Endothelial cell of umbilical vein (primary cell): ENCODE results near the gene CYP1B1. TPM values are rescaled to one million over a fixed set of nuclear protein-coding genes. Genes with fewer than 3 reads are reported as not detected.
"Not testable (repeated sequence)": the region's sequence is repeated elsewhere in the genome, so short reads cannot be mapped to it uniquely, and the experiment has no call there.

Experiments
- BruUV-seq: library from RNA; stranded (reverse); fragments of 400-500 nt; replicated peaks from 2 replicates; lab custom pipeline; 2021; lab: Mats Ljungman, UMichigan
- CTCF ChIA-PET: fragments of 300-600, 350-600 bp; sonication (Branson Sonifier 250); formaldehyde crosslinking; loops from one replicate; lab custom pipeline; 2021; ENCODE audit warnings: antibody characterized with exemption, inconsistent platforms; lab: Charles Lee
- POLR2A ChIA-PET: fragments of 300-600, 350-600 bp; sonication (Branson Sonifier 250); formaldehyde crosslinking; loops from one replicate; lab custom pipeline; 2021; ENCODE audit warnings: antibody characterized with exemption, inconsistent platforms; lab: Charles Lee
- DNase-seq: peaks from one replicate; pipeline ENCODE4 v3.0.0-alpha.2; 2011; ENCODE audit warnings: low read depth, low spot score
- FAIRE-seq: peaks from 2 replicates; lab custom pipeline; 2011; peaks lifted over from hg19 to GRCh38; lab: Jason Lieb, UNC
- H2AFZ ChIP-seq: 2 replicates; pipeline ENCODE4 v1.6.0; 2012; ENCODE audit warnings: low read depth, low read length, control low read depth, inconsistent platforms
- H3K27ac ChIP-seq: 2 replicates; pipeline ENCODE4 v1.5.1; 2011; ENCODE audit warnings: low read depth, mild to moderate bottlenecking, control low read depth, low read length, moderate library complexity; ENCODE audit not compliant: insufficient read depth
- H3K27me3 ChIP-seq, 2 experiments: 2 replicates each; pipeline versions ENCODE4 v1.6.0 to v1.6.1; 2011; ENCODE audit warnings: low read length in 2 of 2, mixed read lengths in 1 of 2; ENCODE audit not compliant: control insufficient read depth in 2 of 2, insufficient read depth in 2 of 2
- H3K36me3 ChIP-seq, 2 experiments: 2 replicates in 1 of 2; 3 replicates in 1 of 2; pipeline ENCODE4 v1.5.1; 2011; ENCODE audit warnings: low read length in 2 of 2, mild to moderate bottlenecking in 1 of 2, moderate library complexity in 1 of 2; ENCODE audit not compliant: control insufficient read depth in 2 of 2, insufficient read depth in 2 of 2; ENCODE audit errors: extremely low read depth in 1 of 2
- H3K4me1 ChIP-seq: 3 replicates; pipeline ENCODE4 v1.5.1; 2011; ENCODE audit warnings: mild to moderate bottlenecking, low read length; ENCODE audit not compliant: control insufficient read depth, insufficient read depth; ENCODE audit errors: extremely low read depth
- H3K4me2 ChIP-seq: 2 replicates; pipeline ENCODE4 v1.6.1; 2011; ENCODE audit warnings: low read length, control low read depth, mixed read lengths; ENCODE audit not compliant: insufficient read depth
- H3K4me3 ChIP-seq, 3 experiments: fragments of 200-600 bp in 1 of 3; sonication (generic), shearing (Covaris generic) in 1 of 3; replicated peaks in 1 of 3; 2 replicates each; pipeline ENCODE4 v1.5.1; 2011 to 2016; ENCODE audit warnings: control low read depth in 3 of 3, low read length in 3 of 3, mild to moderate bottlenecking in 2 of 3, inconsistent platforms in 1 of 3, low read depth in 1 of 3, moderate library complexity in 1 of 3; ENCODE audit not compliant: insufficient read depth in 1 of 3
- H3K79me2 ChIP-seq: 2 replicates; pipeline ENCODE4 v1.6.0; 2012; ENCODE audit warnings: low read length, inconsistent platforms; ENCODE audit not compliant: control insufficient read depth, insufficient read depth
- H3K9ac ChIP-seq: replicated peaks from 2 replicates; pipeline ENCODE3; 2011; ENCODE audit warnings: low read length, control low read depth; ENCODE audit not compliant: insufficient read depth; ENCODE audit errors: extremely low read depth
- H3K9me1 ChIP-seq: replicated peaks from 3 replicates; pipeline ENCODE4 v1.6.0; 2011; ENCODE audit warnings: mild to moderate bottlenecking, low read length; ENCODE audit not compliant: control insufficient read depth, insufficient read depth; ENCODE audit errors: extremely low read depth
- H3K9me3 ChIP-seq: replicated peaks from 2 replicates; pipeline ENCODE4 v1.5.1; 2012; ENCODE audit warnings: low read length, inconsistent platforms; ENCODE audit not compliant: control insufficient read depth, insufficient read depth
- H4K20me1 ChIP-seq: replicated peaks from 2 replicates; pipeline ENCODE3; 2011; ENCODE audit warnings: mild to moderate bottlenecking, low read length; ENCODE audit not compliant: control insufficient read depth, insufficient read depth; ENCODE audit errors: extremely low read depth
- CTCF ChIP-seq, 2 donors: IDR thresholded peaks; 1 replicate in 1 of 2; 2 replicates in 1 of 2; pipeline ENCODE4 v1.5.1; 2011; ENCODE audit warnings: low read length in 2 of 2, mild to moderate bottlenecking in 2 of 2, moderate library complexity in 2 of 2, control low read depth in 1 of 2, inconsistent platforms in 1 of 2, low read depth in 1 of 2; ENCODE audit not compliant: insufficient read depth in 1 of 2; ENCODE audit errors: extremely low read depth in 1 of 2
- EZH2 ChIP-seq: IDR thresholded peaks from 2 replicates; pipeline ENCODE4 v1.6.1; 2012; ENCODE audit warnings: borderline replicate concordance, low read depth, mild to moderate bottlenecking, moderate library complexity, low read length, inconsistent platforms; ENCODE audit not compliant: severe bottlenecking
- FOS ChIP-seq: IDR thresholded peaks from 2 replicates; pipeline ENCODE4 v1.6.1; 2011; ENCODE audit warnings: mild to moderate bottlenecking, low read length, moderate library complexity, borderline replicate concordance; ENCODE audit not compliant: insufficient read depth
- GATA2 ChIP-seq: IDR thresholded peaks from 2 replicates; pipeline ENCODE4 v1.7.0; 2011; ENCODE audit warnings: low read depth, mild to moderate bottlenecking, moderate library complexity, mixed read lengths, low read length; ENCODE audit not compliant: insufficient read length, insufficient read depth
- JUN ChIP-seq: IDR thresholded peaks from 2 replicates; pipeline ENCODE4 v1.6.1; 2011; ENCODE audit warnings: borderline replicate concordance, low read depth; ENCODE audit not compliant: insufficient read length, insufficient read depth
- MYC ChIP-seq: IDR thresholded peaks from one replicate; pipeline ENCODE4 v1.6.1; 2011; ENCODE audit warnings: mild to moderate bottlenecking, low read depth, low read length
- POLR2A ChIP-seq: IDR thresholded peaks from 2 replicates; pipeline ENCODE4 v1.6.1; 2012; ENCODE audit warnings: low read depth, mild to moderate bottlenecking, control low read depth, low read length
- POLR2AphosphoS5 ChIP-seq: IDR thresholded peaks from 2 replicates; pipeline ENCODE4 v1.6.1; 2012; ENCODE audit warnings: low read depth, mild to moderate bottlenecking, control low read depth, low read length, moderate library complexity; ENCODE audit not compliant: insufficient read depth
- dilution Hi-C: fragments of 300-500 bp; cut with MboI; formaldehyde crosslinking; loops from one replicate; pipeline ENCODE4 v1.15.0; 2019; ENCODE audit warnings: low sequenced_read_pairs; ENCODE audit not compliant: extremely low pct_ligation_motif_present
- intact Hi-C: fragments of 100-400 bp; cut with micrococcal nuclease; formaldehyde crosslinking; loops from one replicate; pipeline ENCODE4 v1.10.0; 2022
- polyA plus RNA-seq, 4 experiments: library from polyadenylated mRNA; depleted of rRNA in 3 of 4; stranded (reverse) in 3 of 4; unstranded in 1 of 4; fragments of >200 nt; gene quantifications; 2 replicates each; pipeline versions ENCODE4 v1.2.1 to v1.2.3, GENCODE V29; 2011 to 2012; ENCODE audit warnings: missing spikeins in 1 of 4
- total RNA-seq: library from RNA; stranded (reverse); gene quantifications from 2 replicates; pipeline ENCODE4 v1.2.3, GENCODE V29; 2021
- TF ChIP-seq, protein P1 (sequence below): IDR thresholded peaks from 2 replicates; pipeline ENCODE4 v1.6.1; 2011; ENCODE audit not compliant: insufficient read depth, insufficient read length

CYP1B1 gene
- total and polyA plus RNA-seq, 2 donors (not counting 3 experiments of a cell fraction or from before 2014, with no cell fraction given) = 0.01 TPM; not detected in 1

DNA sequence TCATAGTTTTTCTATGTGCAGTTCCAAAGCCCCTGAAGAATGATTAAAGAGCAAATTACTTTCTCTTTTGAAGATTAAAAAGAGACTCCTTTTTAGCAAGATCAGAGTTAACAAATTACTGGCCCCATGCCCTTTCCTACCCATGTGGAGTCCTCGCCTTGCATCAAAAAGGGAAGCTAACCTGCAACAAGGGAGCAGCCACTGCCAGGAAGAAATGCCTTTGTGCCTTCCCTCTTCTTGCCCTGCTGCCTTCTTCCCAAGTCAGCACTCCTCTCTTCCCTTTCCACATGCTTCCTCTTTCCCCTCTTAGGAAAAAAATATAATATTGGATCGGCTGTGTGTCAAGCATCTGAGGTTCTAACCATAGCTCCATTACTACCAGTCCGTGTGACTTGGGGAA, 37.1 kb upstream of the CYP1B1 start:
- Histone ChIP-seq H3K36me3 (no peaks in the 10 kb centered on the region), H3K79me2 (no peaks in the 10 kb centered on the region), H3K4me1 (no peaks in the 10 kb centered on the region), H3K4me2 (no peak overlapping the region), H3K9me1 (no peaks in the 10 kb centered on the region), H3K9me3 (no peaks in the 10 kb centered on the region), H3K27ac (no peak overlapping the region), H2AFZ (no peak overlapping the region), H4K20me1 (no peaks in the 10 kb centered on the region), H3K9ac (no peak overlapping the region), H3K4me3 (no peak overlapping the region), H3K27me3 (peaks cover 0 to 10% of the 10 kb centered on the region in 2 experiments)
- DNase-seq (no peak), FAIRE-seq (no peak)
- ChIA-PET CTCF (interaction anchor here (1.0 to 2.1 kb wide), 5 partner anchors 9 to 717 kb away, joined by 3 to 11 read pairs (median 6); no protein-coding TSS in a partner anchor), POLR2A (no interaction called here)
- intact Hi-C loops = no loop called here
- no TSS peak for BruUV-seq
- dilution Hi-C loops = no loop called here
- TF ChIP-seq CTCF (IDR thresholded peaks at IDR 0.05; ENCODE audit: extremely low read depth in 1 of 2, insufficient read depth in 1 of 2, low read depth in 1 of 2, low read length in 2 of 2) (no peak), GATA2 (no peak), FOS (no peak), EZH2 (no peak), POLR2AphosphoS5 (no peak), JUN (no peak), MYC (no peak), POLR2A (no peak)
- TF ChIP-seq, protein P1, sequence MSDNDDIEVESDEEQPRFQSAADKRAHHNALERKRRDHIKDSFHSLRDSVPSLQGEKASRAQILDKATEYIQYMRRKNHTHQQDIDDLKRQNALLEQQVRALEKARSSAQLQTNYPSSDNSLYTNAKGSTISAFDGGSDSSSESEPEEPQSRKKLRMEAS = no peak

- BruUV-seq = not testable (repeated sequence)
Measured at GRCh38 chr2:38111350-38111749, 35.4 kb upstream of the CYP1B1 start.

More at GRCh38 chr2:38111350-38111749, 35.4 kb upstream of the CYP1B1 start:
- intact Hi-C loops, H2AFZ ChIP-seq, H3K4me2 ChIP-seq, H3K4me3 ChIP-seq, H4K20me1 ChIP-seq, H3K9me3 ChIP-seq, H3K9me1 ChIP-seq, dilution Hi-C loops, FAIRE-seq, H3K4me1 ChIP-seq, H3K79me2 ChIP-seq, POLR2A ChIA-PET, H3K36me3 ChIP-seq, H3K9ac ChIP-seq, DNase-seq, H3K27ac ChIP-seq, CTCF ChIA-PET, H3K27me3 ChIP-seq: not testable (repeated sequence)
